NCI-H1436 treated with DMSO at 0.1 percent for 48 hours (cell line): ENCODE results near the gene BUD23.
"Not testable (repeated sequence)": the region's sequence is repeated elsewhere in the genome, so short reads cannot be mapped to it uniquely, and the experiment has no call there.

Source experiments
- DNase-seq: peaks from one replicate; lab custom pipeline; 2025; lab: John Stamatoyannopoulos, UW

BUD23 gene

DNA sequence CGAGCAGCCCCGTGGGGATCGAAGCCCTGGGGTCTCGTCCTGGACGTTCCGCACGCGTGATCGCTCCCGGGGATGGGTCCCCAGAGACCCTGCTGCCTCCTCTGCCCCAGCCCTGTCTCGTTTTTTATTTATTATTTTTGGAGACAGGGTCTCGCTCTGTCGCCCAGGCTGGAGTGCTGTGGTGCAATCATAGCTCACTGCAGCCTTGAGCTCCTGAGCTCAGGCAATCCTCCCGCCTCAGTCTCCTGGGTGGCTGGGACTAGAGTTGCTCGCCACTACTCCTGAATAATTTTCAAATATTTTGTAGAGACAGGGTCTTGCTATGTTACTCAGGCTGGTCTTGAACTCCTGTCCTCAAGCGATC lies 36.4 kb downstream of the BUD23 start:
- DNase-seq = no peak

DNA sequence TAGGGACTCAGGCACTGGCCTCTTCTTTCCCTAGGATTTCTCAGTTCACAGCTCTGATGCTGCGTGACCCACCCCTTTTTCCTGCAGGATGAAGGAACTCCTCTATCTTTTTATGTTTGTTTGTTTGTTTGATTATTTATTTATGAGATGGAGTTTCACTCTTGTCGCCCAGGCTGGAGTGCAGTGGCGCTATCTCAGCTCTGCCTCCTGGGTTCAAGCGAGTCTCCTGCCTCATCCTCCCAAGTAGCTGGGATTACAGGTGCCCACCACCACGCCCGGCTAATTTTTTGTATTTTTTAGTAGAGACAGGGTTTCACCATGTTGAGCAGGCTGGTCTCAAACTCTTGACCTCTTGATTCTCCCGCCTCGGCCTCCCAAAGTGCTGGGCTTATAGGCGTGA lies 37.0 kb downstream of the BUD23 start:
- not testable (repeated sequence) for DNase-seq

DNA sequence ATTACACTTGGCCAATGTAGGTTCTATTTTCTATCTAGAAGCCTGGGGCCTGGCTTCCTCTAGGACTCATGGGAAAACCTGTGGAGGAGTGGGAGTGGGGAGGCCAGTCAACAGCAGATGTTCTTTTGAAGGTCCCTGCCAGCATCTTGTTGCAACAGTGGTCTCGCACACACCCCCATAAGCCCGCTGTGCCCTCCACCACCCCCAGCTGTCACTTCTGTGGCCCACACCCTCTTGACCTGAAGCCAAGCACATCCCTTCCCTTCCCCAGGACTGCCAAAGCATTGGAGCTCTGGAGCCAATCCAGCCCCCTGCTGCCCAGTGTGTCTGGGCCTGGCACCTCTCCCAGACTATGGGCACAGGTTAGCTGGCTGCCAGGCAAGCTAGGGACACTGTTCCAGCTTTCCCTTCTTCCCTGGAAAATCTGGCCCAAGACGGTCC lies 38.0 kb downstream of the BUD23 start:
- DNase-seq = no peak

DNA sequence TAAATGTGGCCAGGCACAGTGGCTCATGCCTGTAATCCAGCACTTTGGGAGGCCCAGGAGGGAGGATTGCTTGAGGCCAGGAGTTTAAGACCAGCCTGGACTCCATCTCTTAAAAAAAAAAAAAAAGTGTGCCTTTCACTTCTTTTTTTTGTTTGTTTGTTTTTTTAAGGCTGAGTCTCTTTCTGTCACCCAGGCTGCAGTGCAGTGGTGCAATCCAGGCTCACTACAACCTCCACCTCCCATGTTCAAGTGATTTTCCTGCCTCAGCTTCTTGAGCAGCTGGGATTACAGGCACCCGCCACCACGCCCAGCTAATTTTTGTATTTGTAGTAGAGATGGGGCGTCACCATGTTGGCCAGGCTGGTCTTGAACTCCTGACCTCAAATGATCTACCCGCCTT lies 38.8 kb downstream of the BUD23 start:
- DNase-seq = not testable (repeated sequence)

DNA sequence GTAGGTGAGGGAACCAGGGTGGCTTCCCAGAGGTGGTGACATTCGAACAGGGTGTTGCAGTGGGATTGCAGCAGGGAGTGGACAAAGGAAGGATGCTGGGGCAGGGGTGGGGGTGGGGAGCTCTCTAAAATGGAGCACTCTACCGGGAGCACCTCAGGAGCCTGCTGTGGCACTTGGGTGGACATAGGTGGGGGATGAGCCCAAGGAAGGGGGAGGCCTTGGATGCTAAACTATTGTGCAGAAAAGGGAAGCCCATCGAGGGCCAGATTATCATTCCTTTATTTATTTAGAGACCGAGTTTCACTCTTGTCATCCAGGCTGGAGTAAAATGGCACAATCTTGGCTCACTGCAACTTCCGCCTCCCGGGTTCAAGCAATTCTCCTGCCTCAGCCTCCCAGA lies 39.4 kb downstream of the BUD23 start:
- no peak for DNase-seq

DNA sequence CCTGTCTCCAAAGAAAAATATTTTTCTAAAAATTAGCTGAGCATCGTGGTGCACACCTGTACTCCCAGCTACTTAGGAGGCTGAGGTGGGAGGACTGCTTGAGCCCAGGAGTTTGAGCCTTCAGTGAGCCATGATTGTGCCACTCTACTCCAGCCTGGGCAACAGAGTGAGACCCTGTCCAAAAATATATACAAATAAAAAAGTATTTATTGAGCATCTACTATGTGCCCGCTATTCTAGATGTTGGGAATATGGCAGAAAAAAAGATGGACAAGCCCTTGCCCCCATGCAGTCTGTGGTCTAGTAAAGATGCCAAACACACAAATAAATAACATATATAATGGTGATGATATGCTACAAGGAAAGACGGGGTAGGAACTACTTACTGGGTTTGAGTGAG lies 40.4 kb downstream of the BUD23 start:
- DNase-seq = no peak

DNA sequence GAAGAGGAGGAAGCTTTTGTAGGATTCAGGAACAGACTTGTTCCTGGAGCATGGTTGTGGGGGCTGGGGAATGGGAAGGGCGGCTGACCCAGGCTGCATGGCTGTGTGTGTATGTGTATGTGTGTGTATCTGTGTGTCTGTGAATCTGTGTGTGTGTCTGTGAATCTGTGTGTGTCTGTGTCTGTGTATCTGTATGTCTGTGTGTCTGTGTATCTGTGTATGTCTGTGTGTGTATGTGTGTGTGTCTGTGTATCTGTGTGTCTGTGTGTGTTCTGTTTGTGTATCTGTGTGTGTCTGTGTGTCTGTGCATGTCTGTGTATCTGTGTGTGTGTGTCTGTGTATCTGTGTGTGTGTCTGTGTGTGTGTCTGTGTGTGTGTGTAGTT lies 42.7 kb downstream of the BUD23 start:
- no peak for DNase-seq

DNA sequence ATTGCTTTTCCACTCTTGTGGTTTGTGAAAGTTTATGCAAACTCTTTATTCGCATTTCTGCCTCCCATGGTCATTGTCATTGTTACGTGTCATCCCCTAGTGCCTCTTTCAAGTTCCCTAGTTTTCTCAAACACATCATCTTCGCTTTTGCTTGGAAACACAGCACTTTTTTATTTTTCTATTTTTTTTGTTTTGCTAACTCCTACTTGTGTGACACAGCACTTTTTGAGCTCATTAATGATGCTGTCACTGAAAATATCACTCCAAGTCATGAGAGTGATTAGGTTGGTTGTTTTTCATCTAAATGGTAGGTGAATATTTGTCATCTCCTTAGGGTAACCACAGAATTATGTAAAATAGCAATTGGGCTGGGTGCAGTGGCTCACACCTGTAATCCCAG lies 44.6 kb downstream of the BUD23 start:
- DNase-seq = no peak

DNA sequence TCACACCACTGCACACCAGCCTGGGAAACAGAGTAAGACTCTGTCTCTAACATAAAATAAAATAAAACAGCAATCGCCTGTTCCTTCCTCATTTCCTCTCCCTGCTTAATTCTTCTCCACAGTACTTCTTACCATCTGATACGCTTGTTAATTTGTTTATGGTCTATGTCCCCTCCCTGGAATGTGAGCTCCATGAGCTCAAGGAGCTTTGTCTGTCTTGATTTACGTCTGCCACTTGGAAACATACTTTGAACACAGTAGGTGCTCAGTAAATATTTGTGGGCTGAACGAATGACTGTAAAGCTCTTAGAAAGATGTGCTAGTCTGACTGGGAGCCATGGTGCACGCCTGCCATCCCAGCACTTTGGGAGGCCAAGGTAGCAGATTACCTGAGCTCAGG lies 45.2 kb downstream of the BUD23 start:
- no peak for DNase-seq

DNA sequence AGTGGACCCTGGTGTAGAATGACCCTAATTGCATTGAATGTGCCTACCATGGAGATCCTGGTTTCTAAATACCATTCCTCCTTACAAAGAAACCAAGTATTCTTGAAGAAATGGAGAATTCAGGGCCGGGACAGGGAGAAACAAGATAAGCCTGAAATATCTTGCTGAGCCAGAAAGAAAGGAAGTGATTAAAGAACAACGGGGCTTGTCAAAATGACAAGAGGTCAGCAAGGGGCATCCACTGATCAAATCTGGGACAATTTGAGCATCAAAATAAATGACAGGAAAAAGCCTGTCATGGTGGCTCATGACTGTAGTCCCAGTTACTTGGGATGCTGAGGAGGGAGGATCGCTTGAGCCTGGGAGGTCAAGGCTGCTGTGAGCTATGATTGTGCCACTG lies 47.1 kb downstream of the BUD23 start:
- DNase-seq = no peak

DNA sequence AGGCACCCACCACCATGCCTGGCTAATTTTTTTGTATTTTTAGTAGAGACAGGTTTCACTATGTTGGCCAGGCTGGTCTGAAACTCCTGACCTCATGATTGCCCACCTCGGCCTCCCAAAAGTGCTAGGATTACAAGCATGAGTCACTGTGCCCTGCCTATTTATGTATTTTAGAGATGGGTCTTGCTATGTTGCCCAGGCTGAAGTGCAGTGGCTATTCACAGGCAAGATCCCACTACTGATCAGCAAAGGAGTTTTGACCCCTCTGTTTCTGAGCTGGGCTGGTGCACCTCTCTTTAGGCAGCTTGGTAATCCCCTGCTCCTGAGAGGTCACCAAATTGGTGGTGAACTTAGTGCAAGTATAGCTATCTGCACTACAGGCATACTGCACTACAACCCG lies 49.0 kb downstream of the BUD23 start:
- no peak for DNase-seq

DNA sequence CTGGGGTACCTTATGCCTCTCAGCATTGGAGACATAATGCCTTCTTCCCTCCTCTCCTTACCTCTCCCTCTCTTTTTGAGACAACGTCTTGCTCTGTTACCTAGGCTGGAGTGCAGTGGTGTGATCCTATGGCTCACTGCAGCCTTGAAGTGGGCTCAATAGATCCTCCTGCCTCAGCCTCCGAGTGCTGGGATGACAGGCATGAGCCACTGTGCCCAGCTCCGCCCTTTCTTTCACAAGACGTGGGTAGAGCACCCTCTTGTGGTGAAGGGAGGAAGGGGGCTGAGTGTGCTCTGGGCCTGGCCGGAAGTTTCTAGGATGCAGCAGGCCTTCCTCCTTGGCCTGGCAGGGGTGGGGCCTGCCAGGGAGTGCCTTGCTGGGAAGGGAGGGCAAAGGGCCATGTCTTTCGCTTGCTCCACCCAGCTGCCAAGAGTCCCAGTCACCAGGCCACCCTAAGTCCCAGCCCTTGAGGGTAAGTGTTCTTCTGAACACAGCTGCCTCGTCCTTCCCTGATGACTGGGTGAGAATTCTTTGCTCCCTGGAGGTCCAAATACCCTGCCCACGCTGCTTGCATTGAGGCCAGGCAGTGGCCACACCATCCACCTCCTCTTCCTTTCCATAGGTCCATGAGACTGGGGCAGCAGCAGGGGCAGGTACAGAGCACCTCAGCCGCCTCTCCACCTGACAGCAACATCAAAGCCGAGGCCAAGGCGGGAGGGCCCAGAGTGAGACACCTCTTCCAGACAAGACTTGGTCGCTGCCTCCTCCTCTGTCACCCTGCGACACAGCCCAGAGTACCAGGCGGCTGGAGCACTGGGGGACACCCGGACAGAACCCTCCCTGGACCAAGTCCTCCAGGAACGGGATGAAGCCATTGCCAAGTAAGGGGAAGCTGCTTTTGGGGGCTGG lies 51.5 kb downstream of the BUD23 start:
- peak; percentile 74 for DNase-seq

DNA sequence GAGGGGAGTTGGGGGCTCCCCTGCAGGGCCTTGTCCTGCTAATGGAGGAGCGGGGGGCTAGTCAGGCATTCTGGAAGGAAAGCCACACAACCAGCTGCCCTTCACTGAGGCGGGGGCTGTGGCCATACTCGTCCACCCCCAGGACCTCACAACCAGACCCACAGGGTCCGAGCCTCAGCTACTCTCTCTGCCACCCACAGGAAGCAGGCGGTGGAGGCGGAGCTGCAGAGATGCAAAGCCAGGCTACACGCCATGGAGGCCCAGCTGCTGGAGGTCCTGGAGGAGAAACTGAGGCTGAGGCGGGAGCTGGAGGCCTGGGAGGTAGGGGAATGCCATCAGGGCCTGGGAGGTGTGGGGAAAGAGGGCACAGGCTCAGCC lies 52.1 kb downstream of the BUD23 start:
- no peak for DNase-seq

DNA sequence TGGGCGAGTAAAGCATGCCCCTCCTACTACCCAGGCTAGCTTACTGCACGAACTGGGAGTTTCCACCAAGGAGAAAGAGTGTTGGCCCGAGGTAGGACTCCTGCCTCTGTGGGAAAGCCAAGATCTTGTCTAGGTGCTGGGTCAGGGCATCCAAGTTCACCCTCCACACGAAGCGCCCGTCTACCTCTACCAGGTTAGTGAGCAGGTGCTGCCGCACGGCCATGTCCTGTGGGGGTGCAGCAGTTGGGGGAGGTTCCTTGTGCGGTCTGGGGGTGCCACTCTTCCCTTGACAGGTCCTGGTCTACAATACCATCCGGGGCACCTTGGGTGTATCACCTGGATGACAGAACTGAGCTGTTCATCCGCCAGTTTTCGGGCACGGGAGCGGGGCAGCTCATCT lies 53.5 kb downstream of the BUD23 start:
- DNase-seq = no peak

DNA sequence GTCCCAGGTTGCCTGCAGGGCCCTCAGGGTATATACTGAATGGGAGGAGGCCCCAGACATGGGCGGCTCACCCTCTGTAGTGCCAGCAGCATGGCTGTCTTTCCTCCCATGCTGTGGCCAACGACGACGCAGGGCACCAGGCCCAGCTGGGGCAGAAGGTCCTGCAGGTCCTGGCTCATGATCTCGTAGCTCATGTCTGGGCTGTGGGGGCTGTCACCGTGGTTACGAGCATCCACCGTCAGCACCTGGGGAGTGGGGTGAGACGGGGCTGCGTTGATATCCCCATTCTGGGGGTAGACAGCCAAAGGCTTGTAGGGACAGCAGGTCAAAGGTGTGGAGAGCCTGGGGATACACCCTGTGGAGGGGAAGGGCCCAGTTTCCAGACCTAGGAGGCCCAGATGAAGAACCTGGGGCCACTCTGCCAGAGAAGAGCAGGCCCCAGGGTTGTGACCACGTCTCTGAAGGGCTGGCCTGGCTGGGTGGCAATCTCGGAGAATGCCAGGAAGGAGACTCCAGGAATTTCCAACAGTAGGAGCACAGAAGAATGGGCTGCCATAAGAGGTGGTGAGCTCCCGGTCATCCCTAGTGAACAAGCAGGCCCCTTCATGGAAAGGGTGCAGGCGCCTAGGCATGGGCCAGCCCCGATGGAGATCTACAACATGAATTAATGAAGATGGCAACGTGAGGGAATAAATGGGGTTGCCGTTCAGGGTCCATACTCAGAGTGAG lies 54.3 kb downstream of the BUD23 start:
- no peak for DNase-seq

DNA sequence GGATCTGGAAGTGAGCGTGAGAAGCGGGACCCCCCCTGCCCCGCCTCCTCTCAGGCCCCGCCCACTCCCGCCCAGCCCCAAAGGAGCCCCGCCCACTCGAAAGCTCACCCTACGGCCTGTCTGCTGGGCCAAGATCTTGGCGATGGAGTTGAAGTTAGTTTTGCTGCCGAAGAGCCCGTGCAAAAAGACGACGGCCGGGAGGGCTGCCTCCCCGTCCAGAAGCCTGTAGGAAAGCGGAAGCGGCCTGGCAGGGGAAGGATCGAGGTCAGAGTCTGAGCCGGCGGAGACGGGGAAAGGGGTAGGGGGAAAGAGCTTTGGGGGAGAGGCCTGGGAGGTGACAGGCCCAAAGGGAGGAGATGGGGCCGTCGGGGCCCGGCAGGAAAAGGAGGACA lies 54.8 kb downstream of the BUD23 start:
- no peak for DNase-seq

DNA sequence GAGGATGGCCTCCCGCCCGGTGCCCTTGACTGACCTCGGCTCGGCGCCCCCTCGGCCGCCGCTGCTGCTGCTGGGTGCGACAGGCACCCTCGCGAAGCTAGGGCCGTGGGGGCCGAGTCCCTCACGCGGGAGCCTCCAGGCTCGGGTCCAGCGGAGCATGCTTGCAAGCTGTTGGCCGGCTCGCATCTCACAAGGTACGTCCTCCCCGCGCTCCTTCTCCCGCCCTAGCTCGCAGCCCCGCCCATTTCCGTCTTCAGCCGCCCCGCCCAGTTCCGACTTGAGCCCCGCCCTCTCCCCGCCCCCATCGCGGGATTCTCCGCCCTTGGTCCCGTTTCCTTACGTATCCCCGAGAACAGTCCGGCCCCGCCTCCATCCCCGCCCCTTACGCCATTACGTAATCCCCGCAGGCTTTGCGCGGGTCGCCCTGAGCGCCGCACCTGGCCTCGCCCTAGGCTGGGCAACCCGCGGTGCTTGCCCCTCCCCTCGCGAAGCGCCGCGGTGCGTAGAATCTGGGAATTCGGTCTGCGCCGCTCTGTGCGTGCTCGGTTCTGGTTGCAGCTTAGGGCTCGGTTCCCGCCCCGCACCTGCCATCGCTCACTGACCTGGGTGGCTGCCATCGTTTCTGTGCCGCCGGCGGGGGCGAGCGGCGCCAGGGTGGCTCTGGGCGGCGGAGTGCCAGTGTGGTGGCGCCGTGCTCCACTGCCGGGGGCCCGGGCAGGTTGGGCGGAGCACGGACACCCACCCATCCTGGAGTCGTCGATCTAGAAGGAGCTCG lies 55.4 kb downstream of the BUD23 start, which contains the start of gene ABHD11:
ABHD11 (minus strand) TSS at position 191 of the 775 bp plus-strand sequence; CDS start at position 159, 32 bp downstream.
- peak; percentile 64 for DNase-seq

DNA sequence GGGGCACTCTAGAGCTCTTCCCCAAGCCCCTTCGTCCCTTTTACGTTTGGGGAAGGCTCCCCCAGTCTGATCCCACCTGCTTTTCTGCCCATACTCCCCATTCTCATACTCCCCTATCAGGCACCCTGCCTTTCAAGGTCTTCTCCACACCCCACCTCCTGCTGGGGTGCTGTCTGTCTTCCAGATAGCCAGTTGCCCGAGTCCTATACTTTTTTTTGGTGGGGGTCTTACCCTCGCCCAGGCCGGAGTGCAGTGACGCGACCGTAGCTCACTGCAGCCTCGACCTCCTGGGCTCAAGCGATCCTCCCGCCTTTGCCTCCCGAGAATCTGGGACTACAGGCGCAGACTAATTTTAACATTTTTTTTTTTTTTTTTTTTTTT lies 56.0 kb downstream of the BUD23 start:
- DNase-seq = no peak

DNA sequence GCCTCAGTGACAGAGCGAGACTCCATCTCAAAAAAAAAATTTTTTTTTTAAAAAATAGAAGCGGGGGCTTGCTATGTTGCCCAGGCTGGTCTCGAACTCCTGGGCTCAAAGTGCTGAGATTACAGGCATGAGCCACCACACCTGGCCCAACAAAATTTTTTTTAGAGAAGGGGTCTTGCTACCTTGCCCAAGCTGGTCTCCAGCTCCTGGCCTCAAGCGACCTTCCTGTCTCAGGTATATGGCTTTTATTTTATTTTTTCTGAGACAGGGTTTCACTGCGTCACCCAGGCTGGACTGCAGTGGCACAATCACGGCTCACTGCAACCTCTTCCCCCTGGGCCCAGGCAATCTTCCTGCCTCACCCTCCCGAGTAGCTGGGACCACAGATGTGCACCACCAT lies 56.8 kb downstream of the BUD23 start:
- no peak for DNase-seq

DNA sequence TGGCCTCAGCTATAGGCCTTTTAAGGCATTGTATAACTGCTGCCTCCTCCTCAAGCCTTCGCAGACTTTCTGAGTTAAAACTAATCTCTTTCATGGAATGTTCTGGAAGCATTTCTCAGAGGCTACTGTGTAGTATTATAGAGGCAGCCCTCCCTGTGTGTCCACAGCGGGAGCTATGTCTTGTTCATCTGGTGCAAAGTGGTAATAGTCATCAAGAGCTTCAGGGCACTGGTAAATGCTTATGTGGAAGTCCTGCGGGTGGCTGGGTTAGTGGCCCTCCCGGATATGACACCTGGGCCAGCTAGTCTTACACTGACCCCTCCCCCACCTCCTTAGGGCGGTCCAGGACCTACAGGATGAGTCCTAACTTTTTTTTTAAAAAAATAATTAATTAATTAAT lies 57.4 kb downstream of the BUD23 start:
- DNase-seq = no peak

DNA sequence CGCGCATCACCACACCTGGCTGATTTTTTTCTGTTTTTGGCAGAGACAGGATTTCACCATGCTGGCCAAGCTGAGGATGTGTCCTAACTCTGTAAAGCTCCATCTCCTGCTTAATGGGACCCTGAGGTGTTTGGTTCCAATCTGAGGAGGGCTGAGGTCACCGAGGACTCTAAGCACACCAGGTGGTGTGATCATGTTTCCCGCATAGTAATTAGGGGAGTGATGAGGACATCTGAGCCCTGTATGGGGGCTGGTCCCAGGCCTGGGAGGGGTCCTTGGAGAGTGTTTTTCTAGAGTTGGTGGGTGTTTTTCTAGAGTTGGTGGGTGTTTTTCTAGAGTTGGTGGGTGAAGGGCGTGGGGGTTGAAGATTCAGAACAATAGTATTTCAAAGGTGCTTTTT lies 58.2 kb downstream of the BUD23 start:
- peak; percentile 77 for DNase-seq

DNA sequence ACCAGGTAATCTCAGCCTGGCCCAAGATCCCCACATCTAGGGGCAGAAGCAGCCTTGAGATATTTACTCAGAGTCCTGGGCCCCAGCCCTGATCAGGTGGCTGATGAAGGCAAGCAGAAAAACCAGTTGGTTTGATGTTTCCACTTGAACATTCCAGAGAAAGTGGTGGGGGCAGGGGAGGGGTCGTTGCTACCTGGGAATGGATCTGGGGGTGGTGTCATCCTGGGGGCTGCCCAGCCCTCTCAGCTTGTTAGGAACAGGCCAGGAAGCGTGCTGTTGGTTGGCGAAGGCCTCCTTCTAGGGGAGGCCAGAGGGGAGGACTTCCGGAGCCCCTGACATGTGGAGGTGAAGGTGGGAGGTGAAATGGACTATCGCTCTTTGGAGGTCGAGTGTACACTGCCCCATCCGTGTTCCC lies 58.9 kb downstream of the BUD23 start:
- no peak for DNase-seq
